HG02938 (cell line): Measurements from ENCODE around the gene MAP3K2.

Source experiments
- ATAC-seq: cut with Tn5 transposase; IDR thresholded peaks from one replicate; pipeline ENCODE4 v1.9.1; 2021; ENCODE audit warnings: mild to moderate bottlenecking, moderate library complexity; ENCODE audit not compliant: unreplicated experiment

The MAP3K2 gene

GRCh38 chr2:127408004-127408806, 20.4 kb upstream of the MAP3K2 start:
- no peak for ATAC-seq

GRCh38 chr2:127407661-127408003, 19.9 kb upstream of the MAP3K2 start:
- ATAC-seq, result no peak

- no peak for ATAC-seq
Observed at GRCh38 chr2:127407091-127407490, 19.3 kb upstream of the MAP3K2 start.

- no peak for ATAC-seq
Observed at GRCh38 chr2:127406454-127406853, 18.7 kb upstream of the MAP3K2 start.

- ATAC-seq, result no peak
Observed at GRCh38 chr2:127405255-127405610, 17.5 kb upstream of the MAP3K2 start.

- ATAC-seq, result no peak
Observed at GRCh38 chr2:127404466-127405254, 16.9 kb upstream of the MAP3K2 start.

GRCh38 chr2:127403460-127403859, 15.7 kb upstream of the MAP3K2 start:
- ATAC-seq, result no peak

GRCh38 chr2:127401757-127402695, 14.3 kb upstream of the MAP3K2 start:
- no peak for ATAC-seq

- no peak for ATAC-seq
Observed at GRCh38 chr2:127400897-127401756, 13.4 kb upstream of the MAP3K2 start.

GRCh38 chr2:127400533-127400896, 12.7 kb upstream of the MAP3K2 start:
- ATAC-seq, result no peak

GRCh38 chr2:127398239-127398590, 10.4 kb upstream of the MAP3K2 start:
- ATAC-seq, result peak; percentile 94

GRCh38 chr2:127397568-127398238, 9.9 kb upstream of the MAP3K2 start:
- ATAC-seq, result no peak

- no peak for ATAC-seq
Observed at GRCh38 chr2:127394492-127394891, 6.7 kb upstream of the MAP3K2 start.

GRCh38 chr2:127392828-127393578, 5.2 kb upstream of the MAP3K2 start:
- ATAC-seq, result no peak

GRCh38 chr2:127392133-127392827, 4.5 kb upstream of the MAP3K2 start:
- ATAC-seq, result no peak

- ATAC-seq, result no peak
Observed at GRCh38 chr2:127389778-127390435, 2.1 kb upstream of the MAP3K2 start.

- peak; percentile 38 for ATAC-seq
Observed at GRCh38 chr2:127388423-127389164, 819 bp upstream of the MAP3K2 start.
